ENCODE data around the gene OR5H2. TPM values are rescaled to one million over a fixed set of nuclear protein-coding genes. Genes with fewer than 3 reads are reported as not detected.

OR5H2 gene
- total and polyA plus RNA-seq, 2 of the 4 experiments (the other 2 are of a cell fraction) = not detected

GRCh38 chr3:98325055-98325454, 42.8 kb downstream of the OR5H2 start:
- H3K14ac ChIP-seq (replicated peaks; ENCODE audit: low read depth, low read length) = no peak overlapping the region
- no peak overlapping the region for H2BK15ac ChIP-seq (ENCODE audit: low read depth, low read length)
- H2AK9ac ChIP-seq (replicated peaks; ENCODE audit: low read depth, low read length, poor library complexity) = no peak overlapping the region
- DNase-seq = no peak
- no peak overlapping the region for H3K4ac ChIP-seq (ENCODE audit: low read depth, low read length)
- 71% methylated on average over 4 of the region's 12 CpGs; no CpG with 5 or more reads in 1 of the 2 experiments for WGBS, 2 experiments (ENCODE audit: extremely low coverage in 2 of 2, insufficient read length in 1 of 2)
- H2BK5ac ChIP-seq (ENCODE audit: low read depth, low read length, poor library complexity, severe bottlenecking) = no peak overlapping the region
- H3K9ac ChIP-seq (ENCODE audit: low read depth, low read length) = no peak overlapping the region
- ATAC-seq (ENCODE audit: low read depth) = no peak
- no peak overlapping the region for H3K56ac ChIP-seq (ENCODE audit: extremely low read depth, insufficient read depth, low read length)
- no peaks in the 10 kb centered on the region for H3K79me1 ChIP-seq (ENCODE audit: low read depth in 1 of 2, low read length in 2 of 2)
- no peak overlapping the region for H3K23ac ChIP-seq (ENCODE audit: low read depth, low read length)
- ChIA-PET POLR2A (ENCODE audit: unreplicated experiment) (no interaction called here), CTCF (no interaction called here)
- BruUV-seq (replicated peaks) = no TSS peak
- TF ChIP-seq FOS (IDR thresholded peaks at IDR 0.05; ENCODE audit: low read depth, low read length) (no peak), MXI1 (IDR thresholded peaks at IDR 0.05; ENCODE audit: borderline replicate concordance, low read depth, low read length) (no peak), USF2 (IDR thresholded peaks at IDR 0.05; ENCODE audit: low read depth, low read length) (no peak), BHLHE40 (IDR thresholded peaks at IDR 0.05; ENCODE audit: low read depth, low read length) (no peak), POLR2A (IDR thresholded peaks at IDR 0.05; ENCODE audit: low read depth, low read length) (no peak), MAFK (IDR thresholded peaks at IDR 0.05; ENCODE audit: low read depth, low read length) (no peak), ELK1 (IDR thresholded peaks at IDR 0.05; ENCODE audit: borderline replicate concordance, low read depth, low read length) (no peak)
- no peak overlapping the region for H2AK5ac ChIP-seq (ENCODE audit: low read depth, low read length)
- no peak overlapping the region for H2BK120ac ChIP-seq (ENCODE audit: low read depth, low read length)
- no peaks in the 10 kb centered on the region for H3K36me3 ChIP-seq (ENCODE audit: control insufficient read depth, insufficient read depth, low read length)
- H3K9me3 ChIP-seq (ENCODE audit: control insufficient read depth, insufficient read depth, low read length) = no peaks in the 10 kb centered on the region
- no peak overlapping the region for H4K8ac ChIP-seq (ENCODE audit: low read depth in 2 of 2, low read length in 2 of 2)
- peaks cover 3% of the 10 kb centered on the region; the same call in 1 of the 2 replicates for H3K27me3 ChIP-seq (ENCODE audit: control insufficient read depth, insufficient read depth, low read length)
- H3K4me2 ChIP-seq (ENCODE audit: low read depth, low read length) = no peak overlapping the region; the same call in 1 of the 2 replicates
- intact Hi-C loops (cut with micrococcal nuclease) (loop anchor here (10.0 kb wide), 1 partner anchor 530 kb away; no protein-coding TSS in a partner anchor), dilution Hi-C loops (cut with HindIII; ENCODE audit: low sequenced_read_pairs, unreplicated experiment) (loop anchor here (25.0 kb wide), 1 partner anchor 288 kb away; the partner anchor contains the start of gene GABRR3), in situ Hi-C loops (cut with MboI; ENCODE audit: low sequenced_read_pairs) (loop anchor here (5.0 to 25.0 kb wide), 3 partner anchors 237 to 538 kb away; no protein-coding TSS in a partner anchor)
- H4K20me1 ChIP-seq (ENCODE audit: insufficient read depth, low read length) = no peaks in the 10 kb centered on the region
- H3K4me1 ChIP-seq (ENCODE audit: control insufficient read depth, insufficient read depth, low read length) = no peaks in the 10 kb centered on the region
- H3K4me3 ChIP-seq (ENCODE audit: insufficient read depth, low read depth, low read length) = no peak overlapping the region
- no peak overlapping the region for H3K18ac ChIP-seq (ENCODE audit: low read depth, low read length)
- no peak overlapping the region for H4K5ac ChIP-seq (ENCODE audit: low read depth, low read length)
- no peak overlapping the region for H2BK20ac ChIP-seq (ENCODE audit: low read depth, low read length)
- no peaks in the 10 kb centered on the region for H3K9me1 ChIP-seq (ENCODE audit: insufficient read depth, low read length)
- H4K91ac ChIP-seq (ENCODE audit: insufficient read depth, low read depth, low read length) = no peak overlapping the region
- no peak overlapping the region for H2AFZ ChIP-seq (replicated peaks; ENCODE audit: low read length, poor library complexity)
- no peak overlapping the region for H3K27ac ChIP-seq (ENCODE audit: insufficient read depth, low read length)
